Gastrocnemius medialis (tissue), 4 donors: ENCODE results near the gene ANG. TPM values are rescaled to one million over a fixed set of nuclear protein-coding genes. Genes with fewer than 3 reads are reported as not detected.

Source experiments
- ATAC-seq, 2 donors: fragments of 150-250 bp; one replicate each; pipeline ENCODE4 v1.9.1; 2016
- DNase-seq, 2 donors: peaks; one replicate each; pipeline ENCODE4 v3.0.0-alpha.2; 2019
- H3K27ac ChIP-seq, 4 donors: fragments of 200-600 bp; sonication (generic); 1 replicate in 1 of 4; 2 replicates in 3 of 4; pipeline ENCODE4 v1.5.1; 2016 to 2018; ENCODE audit warnings: mild to moderate bottlenecking in 2 of 4, moderate library complexity in 1 of 4
- H3K27me3 ChIP-seq, 3 donors: fragments of 200-600 bp; sonication (generic) in 2 of 3; 1 replicate in 1 of 3; 2 replicates in 2 of 3; pipeline versions ENCODE4 v1.5.1 to v1.6.0; 2016 to 2019; ENCODE audit warnings: mild to moderate bottlenecking in 1 of 3, moderate library complexity in 1 of 3
- H3K36me3 ChIP-seq, 2 donors: fragments of 200-600 bp; sonication (generic) in 1 of 2; one replicate each; pipeline ENCODE4 v1.5.1; 2017 to 2018
- H3K4me1 ChIP-seq, 2 donors: fragments of 200-600 bp; sonication (generic) in 1 of 2; one replicate each; pipeline ENCODE4 v1.5.1; 2016 to 2017; ENCODE audit warnings: mild to moderate bottlenecking in 2 of 2
- H3K4me3 ChIP-seq, 4 donors: fragments of 200-600 bp; sonication (generic) in 3 of 4; 1 replicate in 1 of 4; 2 replicates in 3 of 4; pipeline ENCODE4 v1.5.1; 2016 to 2019; ENCODE audit warnings: mild to moderate bottlenecking in 2 of 4
- H3K9me3 ChIP-seq, 3 donors: fragments of 200-600 bp; sonication (generic) in 2 of 3; 1 replicate in 1 of 3; 2 replicates in 2 of 3; pipeline ENCODE4 v1.5.1; 2016 to 2019
- POLR2A ChIP-seq, 2 donors: fragments of 450-650 bp; IDR thresholded peaks; one replicate each; pipeline ENCODE4 v1.6.1; 2017; ENCODE audit warnings: antibody characterized with exemption in 2 of 2, mild to moderate bottlenecking in 2 of 2, moderate library complexity in 2 of 2
- in situ Hi-C, 4 donors: fragments of 200-750 bp; cut with MboI; loops; one replicate each; pipeline versions ENCODE4 v1.15.0 to v1.8.0; 2017; ENCODE audit warnings: low sequenced_read_pairs in 4 of 4
- intact Hi-C: fragments of 100-400 bp; cut with DNase I; formaldehyde crosslinking; loops from one replicate; pipeline ENCODE4 v1.15.1; 2023; ENCODE audit warnings: low total_unique reads
- total RNA-seq, 4 donors: library from RNA; depleted of rRNA; stranded (reverse); fragments of >200 nt; gene quantifications; one replicate each; pipeline versions ENCODE4 v1.1.0 to v1.2.3, GENCODE V29; 2016
- TF ChIP-seq, protein P1 (sequence below), 5 experiments: fragments of 450-650 bp in 3 of 5; fragments of 200-600 bp in 2 of 5; sonication (generic) in 2 of 5; IDR thresholded peaks in 4 of 5; conservative IDR thresholded peaks in 1 of 5; 1 replicate in 4 of 5; 2 replicates in 1 of 5; pipeline ENCODE4 v1.5.1; 2016 to 2019; ENCODE audit warnings: antibody characterized with exemption in 5 of 5, mild to moderate bottlenecking in 3 of 5, moderate library complexity in 3 of 5

The ANG gene
- total RNA-seq, 4 donors from 2014 or later, result 3.9 to 10.5 (median 5.6) TPM

DNA sequence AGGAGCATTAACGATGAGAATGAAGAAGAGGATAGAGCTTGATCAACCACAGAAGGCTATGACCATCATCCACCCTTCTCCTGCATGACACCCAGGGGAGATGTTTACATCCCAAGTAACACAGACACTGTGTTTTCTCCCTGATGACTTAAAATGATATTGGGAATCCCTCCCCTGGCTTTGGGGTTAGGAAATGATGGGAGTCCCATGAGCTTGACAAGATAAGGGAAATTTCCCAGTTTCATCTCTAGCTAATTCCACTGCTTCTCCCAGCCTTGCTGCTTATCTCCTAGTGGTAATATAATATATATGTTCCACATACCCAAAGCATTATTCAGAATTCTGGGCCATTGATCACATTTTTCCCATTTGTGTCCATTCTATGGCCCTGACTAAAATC lies 43.1 kb upstream of the ANG start:
- H3K27me3 ChIP-seq, result peaks cover 0 to 25% (median 7%) of the 10 kb centered on the region in 3 donors
- intact Hi-C loops, result no loop called here
- TF ChIP-seq POLR2A (IDR thresholded peaks at IDR 0.05), result no peak
- TF ChIP-seq, protein P1, sequence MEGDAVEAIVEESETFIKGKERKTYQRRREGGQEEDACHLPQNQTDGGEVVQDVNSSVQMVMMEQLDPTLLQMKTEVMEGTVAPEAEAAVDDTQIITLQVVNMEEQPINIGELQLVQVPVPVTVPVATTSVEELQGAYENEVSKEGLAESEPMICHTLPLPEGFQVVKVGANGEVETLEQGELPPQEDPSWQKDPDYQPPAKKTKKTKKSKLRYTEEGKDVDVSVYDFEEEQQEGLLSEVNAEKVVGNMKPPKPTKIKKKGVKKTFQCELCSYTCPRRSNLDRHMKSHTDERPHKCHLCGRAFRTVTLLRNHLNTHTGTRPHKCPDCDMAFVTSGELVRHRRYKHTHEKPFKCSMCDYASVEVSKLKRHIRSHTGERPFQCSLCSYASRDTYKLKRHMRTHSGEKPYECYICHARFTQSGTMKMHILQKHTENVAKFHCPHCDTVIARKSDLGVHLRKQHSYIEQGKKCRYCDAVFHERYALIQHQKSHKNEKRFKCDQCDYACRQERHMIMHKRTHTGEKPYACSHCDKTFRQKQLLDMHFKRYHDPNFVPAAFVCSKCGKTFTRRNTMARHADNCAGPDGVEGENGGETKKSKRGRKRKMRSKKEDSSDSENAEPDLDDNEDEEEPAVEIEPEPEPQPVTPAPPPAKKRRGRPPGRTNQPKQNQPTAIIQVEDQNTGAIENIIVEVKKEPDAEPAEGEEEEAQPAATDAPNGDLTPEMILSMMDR (IDR thresholded peaks at IDR 0.05 in 4 of 5, conservative IDR thresholded peaks at IDR 0.05 in 1 of 5), result no peak

DNA sequence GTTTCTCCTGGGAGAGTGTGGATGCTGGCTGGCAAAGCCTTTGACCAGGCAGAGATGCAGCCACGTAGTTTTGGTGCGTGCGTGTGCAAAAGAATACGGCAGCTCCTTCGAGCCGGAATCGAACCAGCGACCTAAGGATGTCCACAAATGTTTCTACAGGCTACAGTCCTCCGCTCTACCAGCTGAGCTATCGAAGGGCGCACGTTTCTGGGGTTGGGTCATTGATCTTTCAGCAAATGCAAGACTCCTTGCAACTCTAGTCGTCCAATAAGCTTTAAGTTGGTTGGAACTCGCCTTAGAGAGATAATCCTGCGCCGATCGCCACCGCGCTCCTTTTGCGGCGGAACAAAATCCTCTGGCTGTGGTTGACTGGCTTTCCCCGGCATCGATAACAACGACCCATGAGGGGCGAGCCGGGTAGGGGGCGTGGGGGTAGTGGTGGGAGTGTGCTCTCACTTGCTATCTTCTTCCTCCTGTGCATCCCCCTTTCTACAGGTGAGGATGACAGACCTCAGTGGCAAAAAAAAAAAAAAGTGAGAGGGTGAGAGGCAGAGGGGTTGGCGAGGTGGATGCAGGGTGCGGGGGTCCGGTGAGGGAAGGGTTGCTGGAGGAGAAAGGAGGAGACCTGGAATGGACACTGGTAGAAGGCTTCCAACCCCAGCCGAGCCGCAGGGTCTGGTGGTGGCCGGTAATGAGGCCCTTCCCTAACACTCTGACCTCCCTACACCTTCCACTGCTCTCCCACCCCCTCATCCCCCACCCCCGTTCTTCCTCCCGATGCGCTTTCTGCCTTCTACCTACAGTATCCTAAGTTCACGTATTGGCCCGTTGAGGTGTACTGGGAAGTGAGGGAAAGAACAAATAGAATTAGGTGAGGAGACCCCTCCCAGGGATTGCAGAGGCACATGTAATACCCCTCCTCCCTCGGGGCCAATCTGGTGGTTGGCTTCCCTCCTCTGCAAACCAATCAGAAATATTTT lies 35.3 kb upstream of the ANG start:
- ATAC-seq (no peak), DNase-seq (no peak)
- TF ChIP-seq, protein P1 (IDR thresholded peaks at IDR 0.05 in 4 of 5, conservative IDR thresholded peaks at IDR 0.05 in 1 of 5), result no peak
- no peak for TF ChIP-seq POLR2A (IDR thresholded peaks at IDR 0.05)
- Histone ChIP-seq H3K27me3 (peaks cover 56 to 71% (median 65%) of the 10 kb centered on the region in 3 donors), H3K4me1 (no peaks in the 10 kb centered on the region), H3K9me3 (no peaks in the 10 kb centered on the region), H3K36me3 (no peaks in the 10 kb centered on the region), H3K27ac (no peak overlapping the region), H3K4me3 (no peak overlapping the region)
- in situ Hi-C loops, result no loop called here
- intact Hi-C loops, result no loop called here

More for the DNA sequence above, 43.1 kb upstream of the ANG start:
- no peaks in the 10 kb centered on the region for H3K4me1 ChIP-seq
- H3K4me3 ChIP-seq, result no peak overlapping the region
- H3K9me3 ChIP-seq, result no peaks in the 10 kb centered on the region
- no peaks in the 10 kb centered on the region for H3K36me3 ChIP-seq
- no peak overlapping the region for H3K27ac ChIP-seq
- DNase-seq (no peak), ATAC-seq (no peak)
- in situ Hi-C loops, result no loop called here

DNA sequence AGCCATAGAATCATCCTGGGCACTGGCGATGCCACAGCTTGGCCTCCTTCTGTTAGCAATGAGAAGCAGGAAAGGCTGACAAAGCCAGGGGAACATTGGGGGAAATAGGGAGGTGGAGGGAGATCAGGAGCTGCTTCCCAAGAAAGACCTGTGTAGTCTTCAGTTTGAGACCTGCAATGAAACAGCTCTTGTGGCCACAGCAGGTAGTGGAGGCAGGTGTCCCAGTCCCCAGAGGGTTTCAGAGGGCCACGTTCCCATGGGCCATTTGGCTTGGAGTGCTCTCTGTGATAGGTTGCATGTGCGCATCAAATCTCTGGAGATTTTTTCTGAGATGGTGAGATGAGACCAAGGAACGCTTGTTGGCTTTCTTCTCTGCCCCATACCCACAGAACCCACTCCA lies 32.7 kb upstream of the ANG start:
- TF ChIP-seq, protein P1 (IDR thresholded peaks at IDR 0.05 in 4 of 5, conservative IDR thresholded peaks at IDR 0.05 in 1 of 5), result no peak
- TF ChIP-seq POLR2A (IDR thresholded peaks at IDR 0.05), result no peak
- in situ Hi-C loops (no loop called here), intact Hi-C loops (no loop called here)
- no peak overlapping the region for H3K4me3 ChIP-seq
- DNase-seq (no peak), ATAC-seq (no peak)
- H3K9me3 ChIP-seq, result no peaks in the 10 kb centered on the region
- H3K36me3 ChIP-seq, result no peaks in the 10 kb centered on the region
- peaks cover 80 to 90% (median 82%) of the 10 kb centered on the region in 3 donors for H3K27me3 ChIP-seq
- no peak overlapping the region for H3K27ac ChIP-seq
- no peaks in the 10 kb centered on the region for H3K4me1 ChIP-seq

DNA sequence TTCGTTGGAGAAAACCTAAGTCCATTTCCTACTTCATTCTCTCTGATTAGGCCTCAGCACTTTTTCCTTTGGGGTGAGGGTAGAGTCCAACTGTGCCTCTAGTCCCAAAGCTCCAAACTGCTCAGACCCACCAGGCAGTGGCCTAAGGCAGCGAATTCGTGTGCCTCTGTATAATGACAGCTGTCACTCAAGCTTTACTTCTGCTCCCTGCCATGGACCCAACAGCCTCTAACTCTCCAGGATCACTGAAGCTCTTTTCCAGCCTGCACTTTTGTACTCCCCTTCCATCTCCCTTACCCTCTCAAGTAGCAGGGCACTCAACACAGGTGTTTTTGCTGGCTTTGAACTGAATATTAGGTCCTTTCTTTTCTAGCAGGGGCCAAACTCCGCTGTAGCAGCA lies 32.3 kb upstream of the ANG start:
- no peaks in the 10 kb centered on the region for H3K36me3 ChIP-seq
- in situ Hi-C loops, result no loop called here
- intact Hi-C loops, result no loop called here
- H3K4me1 ChIP-seq, result no peaks in the 10 kb centered on the region
- H3K9me3 ChIP-seq, result no peaks in the 10 kb centered on the region
- no peak overlapping the region for H3K4me3 ChIP-seq
- ATAC-seq (no peak), DNase-seq (no peak)
- TF ChIP-seq POLR2A (IDR thresholded peaks at IDR 0.05), result no peak
- TF ChIP-seq, protein P1 (IDR thresholded peaks at IDR 0.05 in 4 of 5, conservative IDR thresholded peaks at IDR 0.05 in 1 of 5), result no peak
- H3K27me3 ChIP-seq, result peaks cover 83 to 87% (median 84%) of the 10 kb centered on the region in 3 donors
- no peak overlapping the region for H3K27ac ChIP-seq
